ENCODE data around the gene VWA2.
A peak's percentile ranks its signal among the peaks of the same experiment; 100 is the strongest.

VWA2 gene

DNA sequence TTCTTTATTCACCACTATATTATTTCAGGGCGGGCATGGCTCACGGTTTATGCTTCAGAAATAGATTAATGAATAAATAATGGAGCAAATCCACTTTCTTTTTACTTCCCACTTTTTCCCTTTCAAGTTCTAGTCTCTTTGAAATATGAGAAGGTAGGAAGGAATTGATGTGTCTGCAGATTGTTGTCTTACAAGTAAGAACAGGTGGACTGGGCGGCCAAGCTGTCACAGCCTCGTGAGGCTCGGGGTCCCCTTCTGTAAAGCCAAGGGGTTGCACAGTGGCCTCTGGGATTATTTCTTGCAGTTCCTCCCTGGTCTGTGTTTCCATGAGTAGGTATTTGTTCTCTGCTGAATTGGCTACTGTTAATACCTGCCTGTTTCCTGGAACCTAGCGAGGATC is 11.2 kb downstream of the VWA2 start:
- no peak for DNase-seq (ENCODE audit: low spot score)

DNA sequence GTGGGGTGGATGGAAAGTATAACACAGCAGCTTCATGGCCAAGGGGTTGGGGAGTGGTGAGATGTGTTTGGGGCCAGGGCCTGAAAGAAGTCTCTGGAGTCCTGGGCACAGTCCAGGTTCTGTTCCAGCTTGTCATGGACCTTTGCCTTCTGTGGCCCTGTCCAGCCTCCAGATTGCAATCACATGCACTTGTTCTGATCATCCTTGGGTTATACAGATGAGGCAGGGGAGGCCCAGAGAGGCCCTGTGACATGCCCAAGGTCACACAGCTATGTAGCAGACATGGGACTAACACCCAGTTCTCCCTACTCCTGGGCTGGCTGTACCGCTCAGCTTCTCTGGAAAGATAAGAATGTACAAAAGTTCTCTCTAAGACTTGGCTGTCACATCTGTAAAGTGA is 11.7 kb downstream of the VWA2 start:
- DNase-seq (ENCODE audit: low spot score) = no peak

DNA sequence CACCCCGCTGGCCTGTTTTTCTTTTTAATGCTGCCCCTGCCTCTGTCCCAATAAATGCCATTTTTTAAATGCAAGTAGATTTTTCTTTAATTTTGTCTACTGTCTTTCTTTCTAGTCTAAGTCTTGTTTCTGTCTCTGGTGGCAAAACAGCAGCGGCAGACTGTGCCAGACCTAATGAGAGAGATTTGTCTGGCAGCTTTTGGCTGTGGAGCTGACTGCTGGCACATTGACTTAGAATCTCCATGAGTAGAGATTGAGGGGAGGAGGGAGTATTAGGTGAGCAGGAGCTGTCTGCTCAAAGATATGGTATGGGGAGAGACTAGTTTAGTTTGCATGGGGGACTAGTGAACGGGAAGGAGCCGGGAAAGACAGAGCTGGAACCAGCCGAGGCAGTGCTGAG is 13.0 kb downstream of the VWA2 start:
- no peak for DNase-seq (ENCODE audit: low spot score)

DNA sequence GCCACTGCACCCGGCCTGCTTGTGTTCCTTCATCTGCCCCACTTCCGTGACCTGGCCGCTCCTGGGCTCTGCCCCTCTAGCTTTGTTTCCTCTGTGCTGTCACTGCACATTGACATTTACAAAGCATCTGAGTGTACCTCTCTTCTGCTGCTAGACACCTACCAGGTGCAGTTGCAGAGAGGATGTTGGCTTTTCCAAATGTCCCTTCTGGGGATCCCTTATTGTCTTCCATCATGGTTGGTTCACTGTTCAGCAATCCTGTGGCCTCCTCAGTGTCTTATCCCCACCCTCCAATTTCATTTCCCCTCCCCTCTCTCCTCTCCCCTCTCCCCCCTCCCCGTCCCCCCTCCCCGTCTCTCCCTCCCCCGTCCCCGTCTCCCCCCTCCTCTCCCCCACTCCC is 13.8 kb downstream of the VWA2 start:
- DNase-seq (ENCODE audit: low spot score) = no peak

DNA sequence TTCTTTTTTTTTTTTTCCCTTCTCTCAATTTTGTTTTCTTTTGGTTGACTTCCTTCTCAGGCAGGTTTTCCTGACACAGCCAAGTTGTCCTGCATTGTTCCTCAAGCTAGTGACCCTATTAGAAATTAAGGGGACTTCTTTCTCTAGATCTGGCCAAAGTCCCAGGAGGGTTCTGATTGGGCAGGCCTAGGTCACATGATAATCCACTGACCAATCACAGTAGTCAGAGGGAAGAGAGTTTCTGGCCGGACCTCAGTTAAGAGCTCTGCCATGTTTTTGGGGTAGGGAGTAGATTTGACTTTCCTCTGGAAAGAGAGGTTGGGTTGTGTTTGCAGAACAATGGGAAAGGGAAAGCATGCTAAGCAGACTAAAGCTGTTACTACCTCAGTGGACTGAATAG is 16.2 kb downstream of the VWA2 start:
- DNase-seq (ENCODE audit: low spot score) = no peak

DNA sequence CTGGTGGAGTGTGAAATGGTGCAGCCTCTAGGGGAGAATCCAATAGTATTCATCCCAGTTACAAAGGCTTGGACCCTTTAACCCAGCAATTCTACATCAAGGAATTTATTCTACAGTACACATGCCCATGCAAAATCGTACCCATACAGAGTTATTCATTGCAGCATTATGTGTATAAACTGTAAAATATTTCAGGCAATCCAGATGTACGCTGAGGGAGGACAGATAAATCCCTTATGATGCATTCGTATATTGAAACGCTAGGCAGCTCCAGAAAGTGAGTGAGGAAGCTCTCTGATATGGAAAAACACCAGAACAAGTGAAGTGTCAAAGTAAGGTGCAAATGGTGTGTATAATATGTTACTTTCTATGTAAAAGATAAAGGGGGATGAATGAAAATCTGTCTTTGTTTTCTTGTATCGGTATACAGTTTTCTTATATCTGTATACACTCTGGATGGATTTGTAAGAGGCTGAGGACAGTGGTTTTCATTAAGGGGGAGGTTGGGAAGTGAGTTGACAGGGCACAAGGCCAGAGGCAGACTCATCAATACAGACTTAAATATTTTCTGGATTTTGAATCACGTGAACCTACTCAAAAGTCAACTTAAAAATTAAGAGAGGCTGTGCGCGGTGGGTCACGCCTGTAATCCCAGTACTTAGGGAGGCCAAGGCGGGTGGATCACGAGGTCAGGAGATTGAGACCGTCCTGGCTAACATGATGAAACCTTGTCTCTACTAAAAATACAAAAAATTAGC is 17.1 kb downstream of the VWA2 start:
- no peak for DNase-seq (ENCODE audit: low spot score)

DNA sequence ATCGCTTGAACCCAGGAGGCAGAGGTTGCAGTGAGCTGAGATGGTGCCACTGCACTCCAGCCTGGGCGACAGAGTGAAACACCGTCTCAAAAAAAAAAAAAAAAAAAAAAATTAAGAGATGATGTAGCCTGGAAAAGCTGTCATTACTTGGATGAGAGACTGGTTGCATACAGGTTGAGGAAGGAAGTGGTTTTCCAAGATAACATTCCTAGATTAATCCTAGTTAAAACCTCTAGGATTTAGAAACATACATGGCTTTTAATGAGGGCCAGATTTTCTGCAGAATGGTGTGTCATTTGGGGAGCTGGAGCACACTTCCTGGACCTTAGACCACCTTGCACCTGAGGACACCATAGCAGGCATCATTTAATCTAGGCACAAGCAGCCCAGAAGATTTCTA is 17.8 kb downstream of the VWA2 start:
- DNase-seq (ENCODE audit: low spot score) = no peak

DNA sequence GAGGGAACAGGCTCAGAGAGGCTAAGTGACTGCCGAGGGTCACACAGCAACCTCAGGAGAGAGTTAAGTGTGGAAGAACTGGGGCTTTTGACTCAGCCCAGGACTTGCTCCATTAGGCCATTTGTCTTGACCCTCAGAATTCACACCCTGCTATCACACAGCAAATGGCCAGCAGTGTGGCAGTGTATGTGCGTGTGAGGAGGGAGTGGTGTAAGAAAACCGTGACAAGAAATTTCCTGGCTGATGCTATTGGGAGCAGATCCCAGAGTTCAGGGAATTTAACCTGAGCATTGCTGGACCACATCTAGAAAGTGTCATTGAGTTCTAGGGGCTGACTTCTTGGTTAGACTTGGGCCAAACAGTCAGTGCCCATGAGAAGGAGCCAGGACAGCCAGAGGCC is 18.4 kb downstream of the VWA2 start:
- DNase-seq (ENCODE audit: low spot score) = no peak

DNA sequence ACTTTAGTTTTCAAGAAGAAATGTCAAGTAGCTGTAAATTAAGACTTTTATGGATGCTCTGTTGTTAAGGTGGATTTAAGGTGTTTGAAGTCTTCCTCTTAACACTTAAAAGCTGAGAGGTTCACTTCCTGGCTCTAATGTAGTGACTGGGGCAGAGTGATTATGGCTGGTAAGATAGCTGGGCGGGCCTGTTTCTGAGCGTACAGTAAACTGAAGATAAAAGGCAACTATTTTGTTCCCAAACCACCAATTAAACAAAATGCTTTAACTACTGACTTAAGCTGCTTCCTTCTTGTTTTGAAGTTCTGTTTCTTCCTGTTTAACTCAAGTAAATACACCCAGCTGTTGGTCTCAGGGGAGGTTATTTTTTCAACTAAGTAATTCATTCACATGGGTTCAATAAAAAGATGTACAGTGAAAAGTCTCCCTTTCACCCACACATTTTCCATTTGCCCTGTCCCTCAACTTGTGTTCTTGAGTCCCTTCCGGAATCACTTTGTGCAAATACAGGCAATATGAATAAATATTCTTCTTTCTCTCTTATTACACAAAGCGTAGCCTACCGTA is 19.3 kb downstream of the VWA2 start:
- no peak for DNase-seq (ENCODE audit: low spot score)

DNA sequence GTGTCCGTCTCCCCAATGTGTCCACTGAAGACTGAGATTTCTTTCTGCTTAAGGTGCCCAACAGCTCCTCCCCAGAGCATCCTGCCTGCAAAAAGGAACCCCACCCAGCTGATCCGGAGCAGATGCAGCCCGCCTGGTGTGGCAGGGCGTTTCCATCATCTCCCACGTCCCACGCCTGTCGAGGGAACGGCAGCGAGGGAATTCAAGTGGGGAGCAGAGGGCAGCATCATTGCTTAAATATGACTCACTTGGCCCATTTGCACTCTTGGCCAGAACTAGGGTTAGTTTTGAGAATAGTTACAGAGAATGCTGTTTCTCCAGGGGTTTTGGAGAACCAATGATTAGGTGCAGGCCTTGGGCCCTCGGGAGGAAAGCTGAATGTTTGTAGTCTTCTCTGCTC is 20.8 kb downstream of the VWA2 start:
- DNase-seq (ENCODE audit: low spot score) = no peak

DNA sequence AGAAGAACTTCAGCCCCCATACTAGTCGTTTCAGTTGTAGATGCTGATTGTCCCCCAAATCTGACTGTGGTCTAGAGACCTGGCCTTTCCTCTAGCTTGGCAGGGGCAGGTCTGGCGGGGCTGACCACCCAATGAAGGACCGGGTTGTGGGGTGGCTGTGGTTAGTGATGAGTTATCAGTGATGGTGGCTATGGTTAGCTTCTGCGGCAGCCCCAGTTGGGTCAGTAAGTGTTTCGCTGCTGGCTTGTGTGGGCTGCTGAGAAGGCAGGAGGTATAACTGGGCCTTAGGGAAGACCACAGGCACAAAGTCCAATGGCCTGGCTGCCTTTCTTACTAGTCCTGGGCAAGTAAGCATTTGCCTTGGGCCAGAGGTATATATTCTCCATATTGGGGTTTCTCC is 21.3 kb downstream of the VWA2 start:
- no peak for DNase-seq (ENCODE audit: low spot score)

DNA sequence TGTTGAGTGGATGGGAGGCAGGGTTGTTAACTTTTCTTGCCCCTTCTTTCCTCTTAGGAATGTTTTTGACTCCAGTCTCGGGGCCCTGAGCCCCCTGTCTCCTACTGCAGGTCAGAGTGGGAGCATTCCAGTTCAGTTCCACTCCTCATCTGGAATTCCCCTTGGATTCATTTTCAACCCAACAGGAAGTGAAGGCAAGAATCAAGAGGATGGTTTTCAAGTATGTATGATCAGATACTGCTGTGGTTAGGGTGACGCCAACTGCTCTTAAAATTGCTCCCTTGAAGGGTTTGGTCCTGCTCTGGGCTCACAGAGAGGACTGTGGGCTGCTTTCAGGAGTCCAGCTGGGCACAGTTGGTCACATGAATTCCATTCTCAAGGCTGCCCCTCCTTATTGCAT is 22.0 kb downstream of the VWA2 start:
- peak; percentile 33 for DNase-seq (ENCODE audit: low spot score)

DNA sequence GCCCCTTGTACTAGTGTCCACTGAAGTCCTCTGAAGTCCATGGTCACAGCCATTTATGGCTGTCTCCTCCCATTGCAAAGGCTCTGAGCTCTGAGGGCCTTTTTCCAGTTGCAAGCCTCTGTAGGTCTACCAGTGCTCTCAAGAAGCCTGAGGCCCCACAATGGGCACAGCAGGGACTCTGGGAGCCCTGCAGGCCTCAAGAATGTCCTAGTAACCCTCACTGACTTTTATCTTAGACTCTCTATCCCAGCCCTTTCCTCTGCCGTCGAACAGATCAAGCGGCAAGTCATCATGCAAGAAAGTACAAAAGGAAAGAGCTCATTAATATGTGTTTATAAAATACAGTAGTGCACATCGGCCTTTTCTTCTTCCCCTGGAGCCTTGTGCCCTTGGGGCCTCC is 23.4 kb downstream of the VWA2 start:
- no peak for DNase-seq (ENCODE audit: low spot score)

DNA sequence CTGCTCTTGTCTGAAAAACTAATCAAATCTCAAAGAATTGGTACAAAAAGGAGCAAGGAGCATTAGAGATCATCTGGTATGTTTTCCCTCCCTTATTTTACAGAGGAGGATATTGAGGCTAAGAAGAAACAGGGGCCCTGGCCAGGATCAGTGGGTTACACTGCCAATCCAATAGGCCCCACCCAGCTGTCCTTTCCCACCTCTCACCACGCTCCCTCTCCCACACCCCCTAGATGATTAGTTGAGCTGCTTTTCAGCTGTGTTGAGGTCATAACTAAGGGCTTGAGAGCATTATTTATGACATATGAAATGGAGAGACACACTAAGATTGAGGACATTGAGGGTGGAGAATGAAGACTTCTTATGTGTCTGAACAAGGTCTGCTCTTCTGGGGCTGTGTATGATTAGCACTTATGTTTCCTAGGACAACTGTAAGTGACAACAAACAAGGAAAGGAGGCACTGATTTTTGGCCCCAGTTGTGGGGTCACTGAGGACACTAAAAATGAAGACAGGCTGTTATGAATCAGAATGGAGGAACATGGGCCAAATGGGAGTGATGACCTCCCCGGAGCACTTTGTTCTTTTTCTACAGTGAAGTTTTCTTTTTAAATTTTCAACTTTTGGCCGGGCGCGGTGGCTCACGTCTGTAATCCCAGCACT is 26.5 kb downstream of the VWA2 start:
- no peak for DNase-seq (ENCODE audit: low spot score)

DNA sequence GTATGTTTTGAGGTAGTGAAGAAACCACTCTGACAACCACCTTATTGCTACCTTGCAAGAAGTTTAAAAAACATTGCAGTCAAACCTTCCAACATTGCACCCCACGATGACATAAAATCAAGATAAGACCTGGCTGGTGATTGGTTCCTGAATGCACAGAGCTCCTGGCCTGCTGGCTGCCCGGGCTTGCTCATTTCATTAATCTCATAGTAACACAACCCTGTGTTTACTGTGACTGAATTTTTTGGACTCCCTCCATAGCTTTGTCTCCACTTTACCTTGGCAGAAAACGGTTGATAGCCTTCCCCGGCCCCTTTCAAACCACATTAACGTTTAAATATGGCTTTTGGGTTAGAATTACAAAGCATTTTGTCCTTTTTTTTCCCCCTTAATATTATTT is 27.5 kb downstream of the VWA2 start:
- no peak for DNase-seq (ENCODE audit: low spot score)

DNA sequence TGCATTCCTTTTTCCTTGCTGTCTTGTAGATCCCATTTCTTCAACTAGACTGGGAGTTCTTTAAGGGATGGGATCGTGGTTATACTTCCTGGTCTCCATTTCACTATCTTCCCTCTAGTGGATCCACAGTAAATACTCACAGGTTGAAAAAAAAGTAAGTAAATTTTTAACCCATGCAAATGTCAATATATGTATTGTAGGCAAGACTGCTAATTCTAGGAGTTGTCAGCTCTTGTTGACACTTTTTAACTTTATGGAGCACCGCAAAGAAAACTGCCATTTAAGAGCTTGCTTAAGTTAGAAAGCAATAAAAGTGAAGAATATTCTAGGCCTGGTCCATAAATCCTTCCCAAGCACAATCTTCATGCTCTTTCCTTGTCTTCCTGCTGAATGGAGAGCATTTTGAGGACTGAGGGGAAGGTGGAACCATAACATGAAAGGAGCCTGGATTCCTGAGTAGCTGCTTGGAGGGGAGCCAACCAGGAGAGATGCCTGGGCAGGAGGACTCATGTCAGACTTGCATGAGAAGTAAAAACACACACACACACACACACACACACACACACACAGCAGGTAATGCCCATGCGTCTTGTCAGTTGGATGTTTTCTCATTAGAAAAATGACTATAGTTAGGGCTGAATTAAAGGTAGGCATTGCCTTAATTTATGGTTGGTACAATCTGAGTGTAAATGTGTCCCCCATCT is 32.2 kb downstream of the VWA2 start:
- no peak for DNase-seq (ENCODE audit: low spot score)

DNA sequence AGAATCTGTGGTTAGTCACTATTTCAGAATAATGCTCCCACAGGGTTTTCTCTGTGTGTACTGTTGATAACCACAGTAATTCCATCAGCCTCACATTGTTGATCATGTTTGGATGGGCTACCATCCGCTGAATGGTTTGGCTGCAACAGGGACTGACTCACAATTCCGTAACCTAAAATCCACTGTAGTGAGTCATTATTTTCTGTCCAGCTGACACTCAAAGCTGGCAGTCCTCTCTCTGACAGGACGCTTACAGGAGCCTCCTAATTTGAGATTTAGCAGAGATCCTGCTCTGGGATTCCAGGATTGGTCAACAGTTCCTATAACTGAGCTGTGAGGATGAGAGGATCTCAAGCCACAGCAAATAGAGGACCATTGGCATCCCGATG is 32.7 kb downstream of the VWA2 start:
- peak; percentile 94 for DNase-seq (ENCODE audit: low spot score)

DNA sequence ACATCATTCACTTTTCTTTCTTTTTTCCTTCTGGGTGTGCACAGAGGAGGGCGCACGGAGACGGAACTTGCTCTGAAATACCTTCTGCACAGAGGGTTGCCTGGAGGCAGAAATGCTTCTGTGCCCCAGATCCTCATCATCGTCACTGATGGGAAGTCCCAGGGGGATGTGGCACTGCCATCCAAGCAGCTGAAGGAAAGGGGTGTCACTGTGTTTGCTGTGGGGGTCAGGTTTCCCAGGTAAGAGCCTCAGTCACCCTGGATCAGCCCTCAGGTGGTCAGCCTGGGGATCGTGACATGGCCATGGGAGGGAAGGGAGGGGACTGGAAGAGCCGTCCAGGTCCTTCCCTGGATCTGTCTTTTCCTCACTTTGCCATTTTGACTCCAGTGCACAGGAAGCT is 33.6 kb downstream of the VWA2 start:
- DNase-seq (ENCODE audit: low spot score) = no peak

DNA sequence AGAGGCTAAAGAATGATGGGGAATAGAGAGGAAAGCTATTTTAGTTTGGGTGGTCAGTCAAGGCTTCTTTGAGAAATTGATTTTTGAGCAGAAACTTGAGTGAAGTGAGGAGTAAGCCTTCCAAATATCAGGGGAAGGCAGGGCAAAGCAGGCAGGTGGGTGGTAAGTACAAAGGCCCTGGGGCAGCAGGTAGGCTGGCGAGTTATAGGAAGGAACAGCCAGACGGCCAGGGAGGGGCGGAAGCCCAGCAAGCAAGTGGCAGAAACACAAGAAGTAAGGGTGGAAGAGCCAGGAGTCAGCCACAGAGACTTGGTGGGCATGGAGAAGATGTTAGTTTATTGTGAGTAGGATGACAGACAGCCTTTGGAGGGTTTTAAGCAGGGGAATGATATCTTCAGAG is 34.9 kb downstream of the VWA2 start:
- no peak for DNase-seq (ENCODE audit: low spot score)

DNA sequence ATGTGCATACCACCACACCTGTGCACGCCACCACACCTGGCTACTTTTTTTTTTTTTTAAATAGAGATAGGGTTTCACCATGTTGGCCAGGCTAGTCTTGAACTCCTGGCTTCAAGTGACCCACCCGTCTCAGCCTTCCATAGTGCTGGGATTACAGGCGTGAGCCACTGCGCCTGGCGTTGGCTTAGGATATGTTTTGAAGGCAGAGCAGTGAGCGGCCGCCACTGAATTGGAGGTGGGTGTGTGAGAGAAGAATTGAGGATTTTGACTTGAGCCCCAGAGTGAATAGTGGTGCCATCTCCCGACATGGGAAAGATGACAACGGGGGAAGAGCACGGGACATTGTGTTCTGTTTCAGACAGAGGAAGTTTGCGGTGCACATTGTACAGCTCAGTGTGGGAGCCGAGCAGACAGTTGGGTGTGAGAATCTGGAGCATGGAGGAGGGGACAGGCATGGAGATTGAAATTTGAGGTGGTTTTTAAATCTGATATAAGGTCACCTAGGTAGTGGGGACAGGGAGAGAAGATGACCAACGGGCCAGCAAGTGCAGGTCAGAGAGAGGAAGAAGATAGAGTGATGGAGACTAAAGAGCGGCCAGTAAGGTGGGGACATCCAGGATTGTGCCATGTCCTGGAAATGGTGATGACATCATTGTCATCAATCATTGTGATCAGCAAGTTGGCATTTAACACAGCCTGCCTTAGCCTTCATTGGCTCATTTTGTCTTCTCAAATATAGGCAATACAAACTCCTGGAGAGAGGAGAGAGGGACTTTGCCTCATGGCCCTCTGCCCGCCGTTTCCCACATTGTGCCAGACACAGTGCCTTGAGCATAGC is 35.8 kb downstream of the VWA2 start:
- no peak for DNase-seq (ENCODE audit: low spot score)

DNA sequence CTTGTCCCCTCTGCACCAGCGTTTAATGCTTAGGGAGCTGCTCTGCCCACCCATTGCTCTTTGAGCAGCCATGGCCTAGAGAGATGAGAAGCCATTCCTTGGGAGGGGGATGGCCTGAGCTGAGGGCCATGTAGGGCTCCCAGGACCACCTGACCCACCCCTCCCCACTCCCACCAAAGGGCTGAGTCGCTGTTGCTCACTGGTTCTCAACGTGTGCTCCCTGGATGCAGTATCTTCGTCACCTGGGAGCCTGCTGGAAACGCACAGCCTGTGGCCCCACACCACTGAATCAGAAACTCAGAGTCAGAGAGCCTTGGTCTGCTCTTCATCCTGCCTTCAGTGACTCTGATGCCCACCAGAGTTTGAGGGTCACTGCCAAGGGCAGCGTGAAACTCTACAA is 37.0 kb downstream of the VWA2 start:
- no peak for DNase-seq (ENCODE audit: low spot score)

DNA sequence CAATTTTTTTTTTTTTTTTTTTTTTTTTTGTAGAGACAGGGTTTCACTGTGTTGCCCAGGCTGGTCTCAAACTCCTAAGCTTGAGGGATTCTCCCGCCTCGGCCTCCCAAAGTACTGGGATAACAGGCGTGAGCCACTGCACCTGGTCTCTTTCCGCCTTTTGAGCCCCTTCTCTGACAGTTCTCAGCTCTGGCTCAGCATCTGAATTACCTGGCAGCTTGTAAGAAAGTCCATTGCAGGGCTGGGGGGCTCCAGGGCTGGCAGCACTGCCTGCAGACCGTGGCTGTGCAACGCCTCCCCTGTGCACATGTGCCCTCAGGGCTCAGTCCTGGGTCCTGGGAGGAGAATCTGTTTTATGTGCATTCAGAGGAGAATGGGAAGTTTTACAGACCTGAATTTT is 37.6 kb downstream of the VWA2 start:
- no peak for DNase-seq (ENCODE audit: low spot score)
